Neuronal stem cell (in vitro differentiated cells): ENCODE data around the gene OR1B1.
A peak's percentile ranks its signal among the peaks of the same experiment; 100 is the strongest.

Source experiments
- DNase-seq: peaks from one replicate; pipeline ENCODE4 v3.0.0-alpha.2; 2013; ENCODE audit warnings: low spot score
- H2AFZ ChIP-seq: one replicate; pipeline ENCODE4 v1.6.1; 2013; ENCODE audit warnings: mild to moderate bottlenecking, low read length, inconsistent platforms
- H2AK5ac ChIP-seq: 2 replicates; pipeline ENCODE4 v1.6.1; 2013; ENCODE audit warnings: low read depth, mild to moderate bottlenecking, inconsistent platforms, low read length, moderate library complexity, mixed read lengths
- H2BK120ac ChIP-seq: 2 replicates; pipeline ENCODE4 v1.6.1; 2013; ENCODE audit warnings: low read depth, mild to moderate bottlenecking, inconsistent platforms, low read length, moderate library complexity, mixed read lengths
- H2BK12ac ChIP-seq: one replicate; pipeline ENCODE4 v1.6.1; 2013; ENCODE audit warnings: low read length, inconsistent platforms
- H2BK15ac ChIP-seq: 2 replicates; pipeline ENCODE4 v1.6.1; 2013; ENCODE audit warnings: mild to moderate bottlenecking, low read length, inconsistent platforms, mixed read lengths
- H2BK5ac ChIP-seq: one replicate; pipeline ENCODE4 v1.6.1; 2013; ENCODE audit warnings: inconsistent platforms, mild to moderate bottlenecking, low read length, moderate library complexity
- H3K14ac ChIP-seq: one replicate; pipeline ENCODE4 v1.6.1; 2013; ENCODE audit warnings: low read length, inconsistent platforms
- H3K18ac ChIP-seq: 2 replicates; pipeline ENCODE4 v1.6.1; 2013; ENCODE audit warnings: low read length, inconsistent platforms
- H3K23ac ChIP-seq: 2 replicates; pipeline ENCODE4 v1.6.1; 2013; ENCODE audit warnings: low read depth, mild to moderate bottlenecking, mixed read lengths, low read length, inconsistent platforms; ENCODE audit not compliant: poor library complexity
- H3K27ac ChIP-seq: replicated peaks from 3 replicates; pipeline ENCODE4 v1.5.1; 2013; ENCODE audit warnings: low read length, inconsistent platforms
- H3K27me3 ChIP-seq, 3 experiments: 2 replicates each; pipeline ENCODE4 v1.6.1; 2013; ENCODE audit warnings: low read length in 3 of 3, mild to moderate bottlenecking in 2 of 3, inconsistent platforms in 1 of 3, low read depth in 1 of 3, mixed read lengths in 1 of 3, moderate library complexity in 1 of 3; ENCODE audit not compliant: control insufficient read depth in 3 of 3, insufficient read depth in 3 of 3
- H3K36me3 ChIP-seq, 2 donors: replicated peaks in 1 of 2; 2 replicates each; pipeline ENCODE4 v1.6.1; 2013; ENCODE audit warnings: low read length in 2 of 2; ENCODE audit not compliant: control insufficient read depth in 2 of 2, insufficient read depth in 2 of 2
- H3K4ac ChIP-seq: 2 replicates; pipeline ENCODE4 v1.6.1; 2013; ENCODE audit warnings: inconsistent platforms, mild to moderate bottlenecking, low read length, moderate library complexity
- H3K4me1 ChIP-seq, 2 donors: 1 replicate in 1 of 2; 2 replicates in 1 of 2; pipeline ENCODE4 v1.6.1; 2013; ENCODE audit warnings: low read length in 2 of 2, low read depth in 1 of 2; ENCODE audit not compliant: control insufficient read depth in 2 of 2, insufficient read depth in 1 of 2
- H3K4me2 ChIP-seq: one replicate; pipeline ENCODE4 v1.6.1; 2013; ENCODE audit warnings: mild to moderate bottlenecking, low read length, inconsistent platforms; ENCODE audit not compliant: insufficient read depth, poor library complexity, severe bottlenecking
- H3K4me3 ChIP-seq, 2 donors: 2 replicates each; pipeline ENCODE4 v1.5.1; 2013; ENCODE audit warnings: low read length in 2 of 2, mild to moderate bottlenecking in 2 of 2, inconsistent platforms in 1 of 2, moderate library complexity in 1 of 2
- H3K79me1 ChIP-seq: one replicate; pipeline ENCODE4 v1.6.1; 2013; ENCODE audit warnings: low read depth, mild to moderate bottlenecking, inconsistent platforms, low read length, moderate library complexity
- H3K9ac ChIP-seq: one replicate; pipeline ENCODE4 v1.6.1; 2013; ENCODE audit warnings: mild to moderate bottlenecking, low read depth, low read length, inconsistent platforms; ENCODE audit not compliant: poor library complexity
- H3K9me3 ChIP-seq, 2 donors: replicated peaks in 1 of 2; 2 replicates each; pipeline versions ENCODE3 to v1.6.1; 2013; ENCODE audit warnings: low read length in 2 of 2, mild to moderate bottlenecking in 2 of 2, inconsistent platforms in 1 of 2, low read depth in 1 of 2, mixed read lengths in 1 of 2, moderate library complexity in 1 of 2; ENCODE audit not compliant: control insufficient read depth in 2 of 2, insufficient read depth in 1 of 2
- H4K8ac ChIP-seq: one replicate; pipeline ENCODE4 v1.6.1; 2013; ENCODE audit warnings: low read depth, mild to moderate bottlenecking, inconsistent platforms, low read length, moderate library complexity
- H4K91ac ChIP-seq: one replicate; pipeline ENCODE4 v1.6.1; 2013; ENCODE audit warnings: low read length, low read depth, mild to moderate bottlenecking, inconsistent platforms; ENCODE audit not compliant: poor library complexity
- WGBS, 2 donors: extraction: QIAGEN DNeasy Blood & Tissue Kit; methylation state at CpG; one replicate each; pipeline ENCODE4 v1.1.7; 2013; ENCODE audit warnings: missing lambda C conversion rate in 2 of 2, mixed read lengths in 1 of 2; ENCODE audit not compliant: insufficient read length in 2 of 2, insufficient replicate concordance in 1 of 2; ENCODE audit errors: extremely low coverage in 2 of 2; 5-methylcytosine and 5-hydroxymethylcytosine counted together

Gene OR1B1

DNA sequence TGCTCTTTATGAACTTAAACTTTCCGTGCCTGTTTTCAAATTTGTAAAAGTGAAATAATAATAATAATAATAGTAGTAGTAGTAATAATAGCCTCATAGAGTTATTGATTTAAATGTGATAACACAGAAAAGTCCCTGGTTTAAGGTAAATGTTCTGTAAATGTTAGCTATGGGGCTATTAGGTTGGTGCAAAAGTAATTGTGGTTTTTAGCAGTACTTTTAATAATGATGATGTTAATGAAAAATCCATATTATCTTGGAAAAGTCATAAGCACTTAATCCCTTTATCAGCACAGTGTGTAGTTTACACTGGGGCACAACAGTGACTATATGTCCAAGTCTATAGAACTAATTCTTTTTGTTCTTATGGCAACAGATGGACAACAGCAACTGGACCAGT is 43.1 kb downstream of the OR1B1 start, which contains the start of gene OR1Q1:
OR1Q1 (plus strand) TSS at position 377 of the 400 bp plus-strand sequence; CDS start at position 377, 0 bp downstream.
- Histone ChIP-seq H4K8ac (no peak within 1 kb of the TSS), H2AFZ (no peak within 1 kb of the TSS), H3K18ac (no peak within 1 kb of the TSS), H2BK5ac (no peak within 1 kb of the TSS), H3K4me1 (no peaks in the 10 kb centered on the region), H3K36me3 (no peaks in the 10 kb centered on the region), H3K27ac (no peak within 1 kb of the TSS), H3K23ac (no peak within 1 kb of the TSS), H3K14ac (no peak within 1 kb of the TSS), H3K9me3 (peaks cover 0 to 18% of the 10 kb centered on the region in 2 donors), H4K91ac (no peak within 1 kb of the TSS), H2AK5ac (no peak within 1 kb of the TSS), H2BK12ac (no peak within 1 kb of the TSS), H3K9ac (no peak within 1 kb of the TSS), H3K27me3 (peaks cover 0 to 2% (median 0%) of the 10 kb centered on the region in 3 experiments), H3K4me3 (peak within 1 kb of the TSS in 1 of 2 donors; percentile 30), H3K79me1 (no peaks in the 10 kb centered on the region), H2BK120ac (no peak within 1 kb of the TSS), H2BK15ac (no peak within 1 kb of the TSS), H3K4me2 (no peak within 1 kb of the TSS), H3K4ac (no peak within 1 kb of the TSS)
- no peak for DNase-seq
- WGBS, 2 donors, result no CpG with 5 or more reads among the region's 1 CpG

DNA sequence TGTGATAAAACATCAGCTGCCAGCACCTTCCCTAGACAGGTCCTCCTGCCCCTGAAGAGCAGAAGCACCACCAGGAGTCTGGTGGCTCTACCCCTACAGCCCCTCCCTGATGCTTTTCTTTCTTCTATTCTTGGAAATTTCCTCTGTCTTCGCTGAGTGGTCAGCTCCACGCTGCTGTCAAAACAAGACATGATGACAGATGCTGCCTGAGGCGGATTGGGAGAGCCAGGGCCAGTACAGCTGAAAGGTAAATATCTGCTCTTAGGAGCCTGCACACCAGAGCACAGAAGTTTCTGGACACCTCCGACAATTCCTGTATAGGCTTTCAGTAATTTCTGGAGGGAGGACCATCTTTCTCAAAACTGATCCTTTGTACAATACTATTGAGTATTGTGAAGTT is 47.6 kb downstream of the OR1B1 start:
- Histone ChIP-seq H3K9ac (no peak overlapping the region), H3K27ac (no peak overlapping the region), H3K9me3 (peaks cover 0 to 28% of the 10 kb centered on the region in 2 donors), H3K4me2 (no peak overlapping the region), H2BK15ac (no peak overlapping the region), H2BK120ac (no peak overlapping the region), H3K4me1 (no peaks in the 10 kb centered on the region), H3K79me1 (no peaks in the 10 kb centered on the region), H3K4me3 (no peak overlapping the region), H3K27me3 (peaks cover 0 to 2% (median 0%) of the 10 kb centered on the region in 3 experiments), H4K8ac (no peak overlapping the region), H4K91ac (no peak overlapping the region), H3K14ac (peak overlapping the region; percentile 32), H3K23ac (no peak overlapping the region), H2AFZ (no peak overlapping the region), H2BK5ac (no peak overlapping the region), H3K18ac (no peak overlapping the region), H3K36me3 (no peaks in the 10 kb centered on the region), H2BK12ac (no peak overlapping the region), H2AK5ac (no peak overlapping the region), H3K4ac (no peak overlapping the region)
- DNase-seq, result no peak
- no CpG with 5 or more reads among the region's 4 CpGs for WGBS, 2 donors

DNA sequence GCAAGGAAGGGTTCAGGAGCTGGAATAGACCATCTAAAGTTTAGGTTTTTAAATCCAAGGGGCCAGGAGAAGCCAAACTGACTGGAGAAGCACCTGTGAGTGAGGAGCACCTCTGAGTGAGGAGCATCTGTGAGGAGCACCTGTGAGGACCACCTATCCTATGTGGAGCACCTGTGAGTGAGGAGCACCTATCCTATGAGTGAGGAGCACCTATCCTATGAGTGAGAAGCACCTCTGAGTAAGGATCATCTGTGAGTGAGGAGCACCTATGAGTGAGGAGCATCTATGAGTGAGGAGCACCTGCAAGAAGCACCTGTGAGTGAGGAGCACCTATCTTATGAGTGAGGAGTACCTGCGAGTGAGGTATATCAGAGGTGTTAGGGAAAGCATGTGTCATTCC is 50.8 kb downstream of the OR1B1 start:
- Histone ChIP-seq H3K79me1 (no peaks in the 10 kb centered on the region), H3K4me2 (no peak overlapping the region)
- WGBS, 2 donors, result no CpG with 5 or more reads among the region's 1 CpG

DNA sequence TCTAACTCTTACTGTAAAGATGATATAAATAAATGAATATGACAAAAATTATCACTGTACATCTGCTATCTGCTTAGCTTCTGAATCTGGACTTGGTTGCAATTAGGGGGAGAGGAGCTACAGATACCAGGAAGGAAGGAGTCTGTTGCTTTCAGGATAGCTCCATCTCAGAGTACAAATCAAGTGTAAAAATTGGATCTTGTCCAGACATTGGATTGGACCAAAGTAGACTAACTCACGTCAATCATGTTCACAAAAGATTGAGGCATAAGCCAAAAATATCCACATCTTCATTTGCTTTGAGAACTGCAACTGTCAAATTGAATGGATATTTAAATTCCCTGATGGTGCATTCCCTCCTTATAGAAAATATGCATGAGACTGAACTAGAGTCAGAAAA is 51.7 kb downstream of the OR1B1 start:
- Histone ChIP-seq H3K9ac (no peak overlapping the region), H2BK120ac (no peak overlapping the region), H3K9me3 (peaks cover 0 to 24% of the 10 kb centered on the region in 2 donors), H3K27ac (no peak overlapping the region), H2AK5ac (no peak overlapping the region), H3K36me3 (no peaks in the 10 kb centered on the region), H3K27me3 (peaks cover 0 to 2% (median 2%) of the 10 kb centered on the region in 3 experiments), H2AFZ (no peak overlapping the region), H3K18ac (no peak overlapping the region), H4K91ac (no peak overlapping the region), H4K8ac (no peak overlapping the region), H2BK5ac (no peak overlapping the region), H3K23ac (no peak overlapping the region), H3K4me1 (no peaks in the 10 kb centered on the region), H3K4me3 (no peak overlapping the region), H2BK12ac (no peak overlapping the region), H3K14ac (no peak overlapping the region), H2BK15ac (no peak overlapping the region), H3K4me2 (no peak overlapping the region), H3K79me1 (no peaks in the 10 kb centered on the region), H3K4ac (no peak overlapping the region)
- no CpG with 5 or more reads among the region's 1 CpG for WGBS, 2 donors
- no peak for DNase-seq

More for the DNA sequence above, 50.8 kb downstream of the OR1B1 start:
- H3K9me3 ChIP-seq, result peaks cover 0 to 29% of the 10 kb centered on the region in 2 donors
- H2BK120ac ChIP-seq, result no peak overlapping the region
- H2BK12ac ChIP-seq, result no peak overlapping the region
- peak overlapping the region in 1 of 2 donors; percentile 26 for H3K4me3 ChIP-seq
- H3K14ac ChIP-seq, result no peak overlapping the region
- no peak overlapping the region for H2AK5ac ChIP-seq
- no peak for DNase-seq
- peaks cover 0 to 2% (median 2%) of the 10 kb centered on the region in 3 experiments for H3K27me3 ChIP-seq
- no peak overlapping the region for H4K8ac ChIP-seq
- H3K9ac ChIP-seq, result no peak overlapping the region
- no peak overlapping the region for H2AFZ ChIP-seq
- H4K91ac ChIP-seq, result no peak overlapping the region
- no peak overlapping the region for H3K23ac ChIP-seq
- no peaks in the 10 kb centered on the region for H3K4me1 ChIP-seq
- H2BK15ac ChIP-seq, result no peak overlapping the region
- no peak overlapping the region for H3K27ac ChIP-seq
- no peak overlapping the region for H2BK5ac ChIP-seq
- H3K4ac ChIP-seq, result no peak overlapping the region
- H3K18ac ChIP-seq, result no peak overlapping the region
- no peaks in the 10 kb centered on the region for H3K36me3 ChIP-seq
